CD14-positive monocyte (primary cell): ENCODE data around the gene TMEM117. TPM values are rescaled to one million over a fixed set of nuclear protein-coding genes. Genes with fewer than 3 reads are reported as not detected.
"Not testable (repeated sequence)": the region's sequence is repeated elsewhere in the genome, so short reads cannot be mapped to it uniquely, and the experiment has no call there.

ENCODE experiments used
- DNase-seq, 3 donors: peaks; one replicate each; pipeline ENCODE4 v3.0.0-alpha.2; 2011 to 2022
- H2AFZ ChIP-seq: 2 replicates; pipeline ENCODE4 v1.6.0; 2012; ENCODE audit warnings: mild to moderate bottlenecking, low read depth, low read length, inconsistent platforms; ENCODE audit not compliant: insufficient read depth, poor library complexity, severe bottlenecking
- H3K27ac ChIP-seq, 2 donors: 1 replicate in 1 of 2; 2 replicates in 1 of 2; pipeline ENCODE4 v1.5.1; 2012 to 2013; ENCODE audit warnings: low read length in 2 of 2, control low read depth in 1 of 2, inconsistent platforms in 1 of 2, low read depth in 1 of 2, mild to moderate bottlenecking in 1 of 2
- H3K27me3 ChIP-seq, 2 donors: one replicate each; pipeline versions ENCODE4 v1.6.0 to v1.6.1; 2011 to 2013; ENCODE audit warnings: low read length in 2 of 2; ENCODE audit not compliant: control insufficient read depth in 2 of 2, insufficient read depth in 2 of 2
- H3K36me3 ChIP-seq, 2 donors: replicated peaks in 1 of 2; 1 replicate in 1 of 2; 2 replicates in 1 of 2; pipeline versions ENCODE4 v1.5.1 to v1.6.1; 2012 to 2013; ENCODE audit warnings: low read length in 2 of 2, control low read depth in 1 of 2, inconsistent platforms in 1 of 2, mild to moderate bottlenecking in 1 of 2; ENCODE audit not compliant: insufficient read depth in 2 of 2, control insufficient read depth in 1 of 2
- H3K4me1 ChIP-seq, 2 donors: 1 replicate in 1 of 2; 2 replicates in 1 of 2; pipeline versions ENCODE4 v1.5.1 to v1.6.1; 2012 to 2013; ENCODE audit warnings: low read length in 2 of 2, control low read depth in 1 of 2, inconsistent platforms in 1 of 2, mild to moderate bottlenecking in 1 of 2, moderate library complexity in 1 of 2; ENCODE audit not compliant: insufficient read depth in 2 of 2, control insufficient read depth in 1 of 2
- H3K4me2 ChIP-seq: replicated peaks from 2 replicates; pipeline ENCODE3; 2012; ENCODE audit warnings: low read length, moderate library complexity, mild to moderate bottlenecking; ENCODE audit not compliant: poor library complexity, severe bottlenecking; ENCODE audit errors: extremely low read depth
- H3K4me3 ChIP-seq, 3 experiments: fragments of 200-600 bp in 1 of 3; sonication (generic) in 1 of 3; replicated peaks in 1 of 3; 1 replicate in 2 of 3; 2 replicates in 1 of 3; pipeline ENCODE4 v1.5.1; 2011 to 2013; ENCODE audit warnings: low read length in 3 of 3, mild to moderate bottlenecking in 3 of 3, control low read depth in 2 of 3, low read depth in 2 of 3, inconsistent platforms in 1 of 3, moderate library complexity in 1 of 3
- H3K79me2 ChIP-seq: 2 replicates; pipeline ENCODE4 v1.6.0; 2012; ENCODE audit warnings: mild to moderate bottlenecking, control low read depth, inconsistent platforms, low read length, moderate library complexity; ENCODE audit not compliant: insufficient read depth
- H3K9ac ChIP-seq: 2 replicates; pipeline ENCODE4 v1.6.0; 2017; ENCODE audit warnings: low read length, mild to moderate bottlenecking; ENCODE audit not compliant: insufficient read depth, poor library complexity, severe bottlenecking
- H3K9me3 ChIP-seq, 2 donors: replicated peaks in 1 of 2; 1 replicate in 1 of 2; 2 replicates in 1 of 2; pipeline versions ENCODE4 v1.5.1 to v1.6.1; 2012 to 2013; ENCODE audit warnings: low read length in 2 of 2, control low read depth in 1 of 2; ENCODE audit not compliant: control insufficient read depth in 1 of 2, insufficient read depth in 1 of 2
- H4K20me1 ChIP-seq: 2 replicates; pipeline ENCODE4 v1.6.0; 2012; ENCODE audit warnings: mild to moderate bottlenecking, low read length, control low read depth, moderate library complexity; ENCODE audit not compliant: insufficient read depth
- H3K27ac Mint-ChIP-seq, 7 donors: one replicate each; pipeline ENCODE4 v1.8.0; 2020; ENCODE audit warnings: mild to moderate bottlenecking in 7 of 7, mixed read lengths in 7 of 7, moderate library complexity in 6 of 7, inconsistent platforms in 2 of 7
- H3K27me3 Mint-ChIP-seq, 3 donors: one replicate each; pipeline ENCODE4 v1.8.0; 2021 to 2022; ENCODE audit warnings: low read depth in 3 of 3, mild to moderate bottlenecking in 3 of 3, mixed read lengths in 3 of 3, moderate library complexity in 3 of 3, inconsistent platforms in 1 of 3
- H3K36me3 Mint-ChIP-seq, 2 donors: one replicate each; pipeline ENCODE4 v1.8.0; 2020; ENCODE audit warnings: mixed read lengths in 2 of 2, inconsistent platforms in 1 of 2, mild to moderate bottlenecking in 1 of 2
- H3K4me1 Mint-ChIP-seq: one replicate; pipeline ENCODE4 v1.8.0; 2020; ENCODE audit warnings: mild to moderate bottlenecking, mixed read lengths
- H3K4me3 Mint-ChIP-seq, 2 donors: one replicate each; pipeline ENCODE4 v1.8.0; 2020; ENCODE audit warnings: mild to moderate bottlenecking in 2 of 2, mixed read lengths in 2 of 2, moderate library complexity in 1 of 2
- H3K9me3 Mint-ChIP-seq, 7 donors: one replicate each; pipeline ENCODE4 v1.8.0; 2020 to 2022; ENCODE audit warnings: mixed read lengths in 7 of 7, mild to moderate bottlenecking in 6 of 7, moderate library complexity in 6 of 7, inconsistent platforms in 2 of 7
- WGBS: methylation state at CpG from one replicate; pipeline ENCODE4 v1.1.5; 2013; ENCODE audit warnings: missing lambda C conversion rate; ENCODE audit not compliant: insufficient coverage; 5-methylcytosine and 5-hydroxymethylcytosine counted together
- intact Hi-C, 2 donors: fragments of 100-400 bp; cut with micrococcal nuclease; formaldehyde crosslinking; loops; one replicate each; pipeline versions ENCODE4 v1.15.0 to v1.15.1; 2023
- polyA plus RNA-seq, 3 donors: library from polyadenylated mRNA; depleted of rRNA in 1 of 3; unstranded in 2 of 3; stranded (reverse) in 1 of 3; fragments of 300-500 nt in 2 of 3; fragments of >200 nt in 1 of 3; fragmentation: Illumina TruSeq in 2 of 3; gene quantifications; 1 replicate in 2 of 3; 2 replicates in 1 of 3; pipeline ENCODE4 v1.2.3, GENCODE V29; 2012 to 2021
- TF ChIP-seq, protein P1 (sequence below): fragments of 200-600 bp; IDR thresholded peaks from one replicate; pipeline ENCODE4 v1.8.0; 2022; ENCODE audit warnings: antibody characterized with exemption, mild to moderate bottlenecking

TMEM117 gene
- polyA plus RNA-seq, 3 donors = 0.11 to 0.42 TPM; not detected in 1

DNA sequence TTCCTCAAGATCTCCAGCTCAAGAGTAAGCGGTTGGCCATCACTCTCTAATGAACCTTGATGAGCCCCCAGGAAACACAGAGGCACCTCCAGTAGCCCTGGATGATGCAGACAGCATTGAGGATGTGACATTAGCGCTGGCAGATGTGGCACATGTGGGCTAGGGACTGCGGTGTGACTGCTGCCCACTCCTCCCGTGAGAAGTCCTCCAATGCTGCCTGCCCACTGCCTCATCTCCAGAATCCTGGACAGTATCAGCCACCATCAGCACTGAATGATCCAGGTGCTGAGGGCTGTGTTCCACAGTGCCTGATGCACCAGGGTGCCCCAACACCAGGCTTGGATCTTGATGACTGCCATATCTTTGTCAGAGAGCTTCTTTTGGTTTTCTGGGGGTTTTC lies 412.6 kb downstream of the TMEM117 start:
- H3K27ac Mint-ChIP-seq = no peak overlapping the region
- Histone ChIP-seq H3K4me3 (no peak overlapping the region), H2AFZ (no peak overlapping the region), H3K9ac (no peak overlapping the region), H3K4me2 (no peak overlapping the region), H4K20me1 (no peaks in the 10 kb centered on the region), H3K27me3 (no peaks in the 10 kb centered on the region), H3K79me2 (no peaks in the 10 kb centered on the region), H3K9me3 (peaks cover 16 to 19% of the 10 kb centered on the region in 2 donors), H3K27ac (no peak overlapping the region), H3K36me3 (no peaks in the 10 kb centered on the region), H3K4me1 (no peaks in the 10 kb centered on the region)
- no peak for DNase-seq
- TF ChIP-seq, protein P1, sequence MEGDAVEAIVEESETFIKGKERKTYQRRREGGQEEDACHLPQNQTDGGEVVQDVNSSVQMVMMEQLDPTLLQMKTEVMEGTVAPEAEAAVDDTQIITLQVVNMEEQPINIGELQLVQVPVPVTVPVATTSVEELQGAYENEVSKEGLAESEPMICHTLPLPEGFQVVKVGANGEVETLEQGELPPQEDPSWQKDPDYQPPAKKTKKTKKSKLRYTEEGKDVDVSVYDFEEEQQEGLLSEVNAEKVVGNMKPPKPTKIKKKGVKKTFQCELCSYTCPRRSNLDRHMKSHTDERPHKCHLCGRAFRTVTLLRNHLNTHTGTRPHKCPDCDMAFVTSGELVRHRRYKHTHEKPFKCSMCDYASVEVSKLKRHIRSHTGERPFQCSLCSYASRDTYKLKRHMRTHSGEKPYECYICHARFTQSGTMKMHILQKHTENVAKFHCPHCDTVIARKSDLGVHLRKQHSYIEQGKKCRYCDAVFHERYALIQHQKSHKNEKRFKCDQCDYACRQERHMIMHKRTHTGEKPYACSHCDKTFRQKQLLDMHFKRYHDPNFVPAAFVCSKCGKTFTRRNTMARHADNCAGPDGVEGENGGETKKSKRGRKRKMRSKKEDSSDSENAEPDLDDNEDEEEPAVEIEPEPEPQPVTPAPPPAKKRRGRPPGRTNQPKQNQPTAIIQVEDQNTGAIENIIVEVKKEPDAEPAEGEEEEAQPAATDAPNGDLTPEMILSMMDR = no peak
- 91% methylated on average over 4 of the region's 4 CpGs for WGBS
- H3K36me3 Mint-ChIP-seq = no peaks in the 10 kb centered on the region
- peaks cover 2 to 20% (median 10%) of the 10 kb centered on the region in 7 donors for H3K9me3 Mint-ChIP-seq
- intact Hi-C loops = no loop called here
- no peaks in the 10 kb centered on the region for H3K27me3 Mint-ChIP-seq
- H3K4me3 Mint-ChIP-seq = no peak overlapping the region
- H3K4me1 Mint-ChIP-seq = no peaks in the 10 kb centered on the region

DNA sequence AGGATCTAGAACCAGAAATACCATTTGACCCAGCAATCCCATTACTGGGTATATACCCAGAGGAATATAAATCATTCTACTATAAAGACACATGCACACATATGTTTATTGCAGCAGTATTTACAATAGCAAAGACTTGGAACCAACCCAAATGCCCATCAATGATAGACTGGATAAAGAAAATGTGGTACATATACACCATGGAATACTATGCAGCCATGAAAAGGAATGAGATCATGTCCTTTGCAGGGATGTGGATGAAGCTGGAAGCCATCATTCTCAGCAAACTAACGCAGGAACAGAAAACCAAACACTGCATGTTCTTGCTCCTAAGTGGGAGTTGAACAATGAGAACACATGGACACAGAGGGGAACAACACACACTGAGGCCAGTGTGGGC lies 414.6 kb downstream of the TMEM117 start:
- H3K4me1 ChIP-seq, H3K4me3 ChIP-seq, intact Hi-C loops, H3K4me1 Mint-ChIP-seq, H3K27me3 ChIP-seq, DNase-seq, H3K79me2 ChIP-seq, H3K27ac ChIP-seq, H3K27me3 Mint-ChIP-seq, H3K36me3 ChIP-seq, H3K4me2 ChIP-seq, H2AFZ ChIP-seq, H4K20me1 ChIP-seq, H3K27ac Mint-ChIP-seq, H3K36me3 Mint-ChIP-seq, H3K9ac ChIP-seq, H3K4me3 Mint-ChIP-seq: not testable (repeated sequence)
- H3K9me3 ChIP-seq = peaks cover 16 to 19% of the 10 kb centered on the region in 2 donors
- peaks cover 2 to 20% (median 10%) of the 10 kb centered on the region in 7 donors for H3K9me3 Mint-ChIP-seq
- WGBS = no CpG with 5 or more reads among the region's 1 CpG
